ENCODE data around the gene EEIG1.
"Not testable (repeated sequence)": the region's sequence is repeated elsewhere in the genome, so short reads cannot be mapped to it uniquely, and the experiment has no call there.

The EEIG1 gene

DNA sequence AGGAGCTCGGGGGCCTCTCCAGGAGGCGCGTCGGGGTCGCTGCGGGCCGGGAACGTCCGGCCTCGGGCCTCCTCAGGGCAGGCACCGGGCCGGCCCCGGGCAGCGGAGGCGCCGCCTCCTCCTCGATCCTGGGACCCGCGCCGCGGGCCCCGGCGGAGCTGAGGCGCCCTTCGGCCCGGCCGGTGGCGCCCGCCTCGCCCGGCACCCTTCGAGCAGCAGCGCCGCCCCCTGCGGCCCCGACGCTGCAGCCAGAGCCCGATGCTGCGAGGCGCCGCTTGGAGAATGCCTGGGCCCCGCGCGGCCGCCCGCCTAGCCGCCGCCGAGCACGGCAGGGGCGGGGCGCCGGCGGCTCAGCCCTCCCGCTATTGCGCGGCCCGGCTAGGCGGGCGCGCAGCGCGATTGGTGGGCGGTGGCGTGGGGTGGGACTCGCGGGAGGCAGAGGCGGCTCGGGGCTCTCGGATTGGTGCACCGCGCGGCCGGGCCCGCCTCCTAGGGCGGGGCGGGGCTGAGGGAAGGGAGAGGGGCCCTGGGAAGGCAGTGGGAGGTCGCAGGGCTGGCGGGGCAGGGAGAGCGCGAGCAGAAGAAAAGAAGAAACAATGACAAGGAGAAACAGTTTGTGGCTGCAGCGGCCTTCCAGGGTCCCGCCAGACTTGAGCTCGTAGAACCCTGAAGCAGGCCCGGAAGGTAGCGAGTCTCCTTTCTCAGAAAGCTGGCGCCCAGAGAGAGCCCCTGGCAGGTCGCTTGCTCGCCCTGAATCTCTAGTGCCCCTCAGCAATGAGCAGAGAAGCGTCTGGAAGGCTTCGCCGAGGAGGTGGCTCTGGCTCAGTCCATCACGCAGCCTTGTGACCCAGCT, at the start of gene EEIG1:
TSS of gene EEIG1 (minus strand) at position 284 of the 853 bp plus-strand sequence. CDS start 852 bp downstream, outside the sequence.
- H3K27ac Mint-ChIP-seq = peak within 1 kb of the TSS; percentile 97

DNA sequence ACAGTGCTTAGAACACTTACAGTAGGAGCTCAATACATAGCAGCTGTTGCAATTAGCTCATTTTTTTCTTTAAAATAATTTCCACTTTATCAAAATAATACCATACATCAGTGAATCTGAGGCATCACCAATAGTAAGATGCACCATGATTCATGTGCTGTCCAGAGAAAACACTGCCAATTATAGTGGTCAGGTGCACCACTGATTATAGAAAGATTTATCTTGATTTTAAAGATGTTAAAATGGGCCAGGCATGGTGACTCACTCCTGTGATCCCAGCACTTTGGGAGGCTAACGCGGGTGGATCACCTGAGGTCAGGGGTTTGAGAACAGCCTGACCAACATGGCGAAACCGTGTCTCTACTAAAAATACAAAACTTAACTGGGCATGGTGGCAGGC, 46.9 kb upstream of the EEIG1 start:
- DNase-seq (no peak), ATAC-seq (replicated peaks) (no peak)
- Mint-ChIP-seq H3K4me3 (no peak overlapping the region), H3K27me3 (no peaks in the 10 kb centered on the region), H3K27ac (peak overlapping the region; percentile 31), H3K36me3 (no peaks in the 10 kb centered on the region), H3K9me3 (no peaks in the 10 kb centered on the region), H3K4me1 (peaks cover 36 to 72% of the 10 kb centered on the region in 2 donors)

More for the DNA sequence above, at the start of gene EEIG1:
- peak; percentile 94 for DNase-seq
- peak; percentile 85 to 90 for ATAC-seq (replicated peaks)
- Mint-ChIP-seq H3K4me1 (peaks cover 46 to 79% of the 10 kb centered on the region in 2 donors), H3K27me3 (no peaks in the 10 kb centered on the region), H3K36me3 (peaks cover 0 to 6% of the 10 kb centered on the region in 2 donors), H3K4me3 (peak within 1 kb of the TSS; percentile 94 to 95), H3K9me3 (no peaks in the 10 kb centered on the region)

DNA sequence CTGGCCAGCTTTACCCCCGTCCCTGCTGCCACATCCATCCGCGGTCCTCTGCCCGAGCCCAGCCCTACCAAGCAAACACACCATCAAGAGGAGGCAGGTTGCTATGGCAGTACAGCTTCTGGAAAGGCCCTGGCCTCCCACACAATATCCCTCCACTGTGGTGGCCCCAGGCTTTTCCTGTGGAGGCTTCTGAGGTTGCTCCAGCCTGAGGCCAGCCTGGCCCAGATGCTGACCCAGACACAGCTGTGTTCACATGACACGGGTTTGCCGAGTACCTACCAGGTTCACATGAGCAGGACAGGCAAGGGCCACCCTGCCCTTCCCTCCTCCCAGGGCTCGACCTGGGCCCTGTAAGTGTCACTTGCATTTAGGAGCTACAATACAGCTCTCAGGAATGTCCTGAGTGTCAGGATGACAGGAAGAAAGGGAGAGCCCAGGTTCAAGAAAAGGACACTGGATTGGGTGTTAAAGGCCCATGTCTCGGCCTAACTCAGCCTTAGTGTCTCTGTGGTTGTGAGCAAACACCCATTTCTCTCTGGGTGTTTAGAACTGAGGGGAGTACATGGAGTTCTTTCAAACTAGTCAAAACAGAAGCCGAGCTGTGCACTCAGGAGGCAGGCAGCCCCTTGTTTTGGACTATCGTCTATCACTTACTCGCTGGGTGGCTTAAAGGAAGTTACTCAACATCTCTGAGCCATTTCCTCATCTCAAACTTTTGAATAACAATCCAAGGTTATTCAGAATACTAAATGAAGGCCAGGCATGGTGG, 46.2 kb upstream of the EEIG1 start:
- H3K4me1 Mint-ChIP-seq = peaks cover 39 to 71% of the 10 kb centered on the region in 2 donors
- no peaks in the 10 kb centered on the region for H3K27me3 Mint-ChIP-seq
- peak overlapping the region; percentile 94 for H3K27ac Mint-ChIP-seq
- ATAC-seq (replicated peaks) (peak; percentile 19 to 41), DNase-seq (peak; percentile 34)
- H3K36me3 Mint-ChIP-seq = no peaks in the 10 kb centered on the region
- H3K4me3 Mint-ChIP-seq = peak overlapping the region; percentile 33 to 67
- no peaks in the 10 kb centered on the region for H3K9me3 Mint-ChIP-seq

DNA sequence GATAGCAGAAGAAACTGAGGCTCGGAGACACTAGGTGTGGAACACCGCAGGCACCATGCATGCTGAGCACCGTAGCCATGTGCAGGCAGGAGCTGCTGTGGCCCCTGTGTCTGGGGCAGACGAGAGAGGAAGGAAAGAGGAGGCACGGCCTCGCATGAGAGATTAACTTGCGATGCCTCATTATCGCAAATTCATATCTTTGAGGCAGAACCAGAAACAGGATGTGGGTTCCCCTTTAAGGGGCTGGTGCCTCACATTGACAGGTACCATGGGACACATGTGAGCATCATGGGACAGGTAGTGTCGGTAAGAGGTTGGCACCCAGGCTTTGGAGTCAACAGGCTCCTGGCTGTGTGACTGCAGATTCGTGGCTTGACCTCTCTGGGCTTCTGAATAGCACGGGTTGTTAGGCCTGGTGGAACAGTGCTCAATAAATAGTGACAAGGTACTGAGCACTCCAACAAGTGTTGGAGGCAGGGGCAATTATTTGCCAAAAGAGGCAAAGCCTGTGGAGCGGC, 45.5 kb upstream of the EEIG1 start:
- DNase-seq = peak; percentile 74
- Mint-ChIP-seq H3K9me3 (no peaks in the 10 kb centered on the region), H3K4me1 (peaks cover 39 to 66% of the 10 kb centered on the region in 2 donors), H3K36me3 (no peaks in the 10 kb centered on the region), H3K27me3 (no peaks in the 10 kb centered on the region), H3K27ac (peak overlapping the region; percentile 94), H3K4me3 (peak overlapping the region; percentile 33 to 67)
- peak; percentile 82 to 87 for ATAC-seq (replicated peaks)

DNA sequence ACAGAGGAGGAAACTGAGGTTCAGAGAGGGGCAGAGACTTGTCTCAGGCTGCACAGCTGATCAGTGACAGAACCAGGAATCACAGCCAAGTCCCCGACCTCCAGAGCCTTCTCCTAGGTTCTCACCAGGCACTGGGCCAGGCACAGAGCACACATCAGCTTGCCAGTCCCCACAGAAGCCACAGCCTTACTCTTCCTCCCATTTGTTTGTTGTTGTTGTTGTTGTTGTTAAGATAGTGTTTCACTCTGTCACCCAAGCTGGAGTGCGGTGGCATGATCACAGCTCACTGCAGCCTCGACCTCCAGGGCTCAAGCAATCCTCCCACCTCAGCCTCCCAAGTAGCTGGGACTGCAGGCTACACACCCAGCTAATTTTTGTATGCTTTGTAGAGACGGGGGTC, 44.9 kb upstream of the EEIG1 start:
- H3K27ac Mint-ChIP-seq = peak overlapping the region; percentile 94
- peak overlapping the region; percentile 52 to 67 for H3K4me3 Mint-ChIP-seq
- no peaks in the 10 kb centered on the region for H3K27me3 Mint-ChIP-seq
- DNase-seq = no peak
- peaks cover 41 to 66% of the 10 kb centered on the region in 2 donors for H3K4me1 Mint-ChIP-seq
- H3K9me3 Mint-ChIP-seq = no peaks in the 10 kb centered on the region
- ATAC-seq (replicated peaks) = no peak
- H3K36me3 Mint-ChIP-seq = no peaks in the 10 kb centered on the region

DNA sequence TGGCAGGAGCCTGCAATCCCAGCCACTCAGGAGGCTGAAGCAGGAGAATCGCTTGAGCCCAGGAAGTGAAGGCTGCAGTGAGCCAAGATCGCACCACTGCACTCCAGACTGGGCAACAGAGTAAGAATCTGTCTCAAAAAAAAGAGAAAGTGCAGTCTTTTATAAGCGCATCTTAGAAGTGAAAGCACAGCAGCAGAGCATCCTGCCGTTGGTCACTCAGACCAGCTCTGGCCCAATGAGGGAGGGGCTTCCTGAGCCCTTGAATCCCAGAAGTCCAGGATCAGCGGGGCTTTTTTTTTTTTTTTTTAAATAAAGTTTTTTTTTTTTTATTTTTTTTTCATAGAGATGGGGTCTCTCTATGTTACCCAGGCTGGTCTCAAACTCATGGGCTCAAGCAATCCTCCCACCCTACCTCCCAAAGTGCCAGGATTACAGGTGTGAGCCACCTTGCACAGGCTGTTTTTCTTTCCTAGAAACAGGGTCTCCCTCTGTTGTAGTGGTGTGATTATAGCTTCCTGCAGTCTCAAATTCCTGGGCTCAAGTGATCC, 44.0 kb upstream of the EEIG1 start:
- ATAC-seq (replicated peaks) (no peak), DNase-seq (no peak)
- H3K27ac Mint-ChIP-seq = no peak overlapping the region
- H3K36me3 Mint-ChIP-seq = no peaks in the 10 kb centered on the region
- no peak overlapping the region for H3K4me3 Mint-ChIP-seq
- no peaks in the 10 kb centered on the region for H3K9me3 Mint-ChIP-seq
- peaks cover 40 to 67% of the 10 kb centered on the region in 2 donors for H3K4me1 Mint-ChIP-seq
- H3K27me3 Mint-ChIP-seq = no peaks in the 10 kb centered on the region

DNA sequence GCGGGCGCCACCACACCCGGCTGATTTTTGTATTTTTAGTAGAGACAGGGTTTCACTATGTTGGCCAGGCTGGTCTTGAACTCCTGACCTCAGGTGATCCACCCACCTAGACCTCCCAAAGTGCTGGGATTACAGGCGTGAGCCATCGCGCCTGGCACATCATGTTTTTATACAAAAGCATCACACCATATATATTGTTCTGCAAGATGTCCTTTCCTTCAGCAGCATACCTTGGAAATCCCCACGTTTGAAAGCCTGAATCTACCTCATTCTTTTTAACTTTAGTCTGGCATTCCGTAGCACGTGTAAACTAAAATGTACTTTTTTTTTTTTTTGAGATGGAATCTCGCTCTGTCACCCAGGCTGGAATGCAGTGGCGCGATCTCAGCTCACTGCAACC, 42.9 kb upstream of the EEIG1 start:
- not testable (repeated sequence) for ATAC-seq (replicated peaks)
- H3K27ac Mint-ChIP-seq = peak overlapping the region; percentile 75

DNA sequence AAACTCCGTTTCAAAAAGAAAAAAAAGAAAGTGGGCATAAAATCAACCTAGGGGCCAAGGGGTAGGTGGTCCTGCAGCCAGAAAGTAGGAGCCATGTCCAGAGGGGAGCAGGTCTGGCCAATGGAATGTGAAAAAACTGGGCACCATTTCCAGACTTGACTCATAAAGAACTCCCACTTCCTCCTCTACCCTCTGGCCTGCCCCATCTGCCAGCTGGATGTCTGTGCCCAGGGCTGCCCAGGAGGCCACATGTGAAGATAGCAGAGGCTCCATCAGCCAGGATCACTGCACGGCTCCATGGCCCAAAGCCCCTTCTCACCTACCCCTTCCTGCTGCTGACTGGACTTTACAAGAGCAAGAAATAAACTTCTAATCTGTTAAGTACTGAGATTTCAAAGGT, 42.1 kb upstream of the EEIG1 start:
- Mint-ChIP-seq H3K4me3 (no peak overlapping the region), H3K4me1 (peaks cover 35 to 55% of the 10 kb centered on the region in 2 donors), H3K27me3 (no peaks in the 10 kb centered on the region), H3K9me3 (no peaks in the 10 kb centered on the region), H3K36me3 (no peaks in the 10 kb centered on the region), H3K27ac (no peak overlapping the region)
- ATAC-seq (replicated peaks) (no peak), DNase-seq (no peak)

More for the DNA sequence above, 42.9 kb upstream of the EEIG1 start:
- H3K27me3 Mint-ChIP-seq, H3K9me3 Mint-ChIP-seq, H3K4me3 Mint-ChIP-seq, H3K36me3 Mint-ChIP-seq, DNase-seq: not testable (repeated sequence)
- peaks cover 37 to 63% of the 10 kb centered on the region in 2 donors for H3K4me1 Mint-ChIP-seq

DNA sequence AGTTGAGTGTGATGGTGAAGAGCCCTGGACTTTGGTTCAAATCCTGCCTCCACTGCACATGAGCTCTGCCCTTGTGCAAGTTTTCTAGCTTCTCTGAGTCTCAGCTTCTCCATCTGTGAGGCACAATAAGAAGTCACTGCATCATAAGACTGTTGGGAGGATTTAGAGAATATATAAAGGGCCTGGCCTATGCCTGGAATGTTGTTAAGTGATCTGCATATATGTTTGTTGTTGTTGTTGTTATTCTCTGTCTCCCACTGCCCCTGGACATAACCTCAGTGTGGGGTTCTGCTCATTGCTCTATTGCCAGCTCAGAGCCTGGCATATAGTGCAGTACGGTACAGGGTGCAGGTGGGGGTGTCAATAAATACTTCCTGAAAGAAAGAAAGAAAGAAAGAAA, 40.3 kb upstream of the EEIG1 start:
- peaks cover 24 to 40% of the 10 kb centered on the region in 2 donors for H3K4me1 Mint-ChIP-seq
- H3K4me3 Mint-ChIP-seq = no peak overlapping the region
- DNase-seq (no peak), ATAC-seq (replicated peaks) (no peak)
- peak overlapping the region; percentile 11 for H3K27ac Mint-ChIP-seq
- no peaks in the 10 kb centered on the region for H3K27me3 Mint-ChIP-seq
- H3K36me3 Mint-ChIP-seq = no peaks in the 10 kb centered on the region
- no peaks in the 10 kb centered on the region for H3K9me3 Mint-ChIP-seq

DNA sequence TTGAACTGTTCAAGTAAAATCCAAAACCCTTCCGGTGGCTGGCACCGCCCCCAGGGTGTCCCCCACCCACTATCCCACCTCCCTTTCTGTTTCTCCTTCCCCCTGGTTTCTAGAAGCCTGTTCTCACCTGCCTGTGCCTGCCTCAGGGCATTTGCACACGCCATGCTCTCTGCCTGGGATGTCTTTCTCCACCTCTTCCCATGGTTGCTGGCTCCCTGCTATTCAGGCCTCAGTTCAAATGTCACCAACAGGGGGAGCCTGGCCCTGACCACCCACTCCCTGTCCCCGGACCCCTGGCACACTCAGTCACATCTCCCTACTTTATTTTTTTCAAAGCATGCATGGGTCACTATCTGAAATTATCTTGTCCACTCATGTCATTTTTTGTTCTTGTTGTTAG, 39.9 kb upstream of the EEIG1 start:
- Mint-ChIP-seq H3K27me3 (no peaks in the 10 kb centered on the region), H3K4me3 (no peak overlapping the region), H3K9me3 (no peaks in the 10 kb centered on the region), H3K4me1 (peaks cover 20 to 36% of the 10 kb centered on the region in 2 donors), H3K27ac (peak overlapping the region; percentile 11), H3K36me3 (no peaks in the 10 kb centered on the region)
- ATAC-seq (replicated peaks) = no peak
- DNase-seq = no peak

DNA sequence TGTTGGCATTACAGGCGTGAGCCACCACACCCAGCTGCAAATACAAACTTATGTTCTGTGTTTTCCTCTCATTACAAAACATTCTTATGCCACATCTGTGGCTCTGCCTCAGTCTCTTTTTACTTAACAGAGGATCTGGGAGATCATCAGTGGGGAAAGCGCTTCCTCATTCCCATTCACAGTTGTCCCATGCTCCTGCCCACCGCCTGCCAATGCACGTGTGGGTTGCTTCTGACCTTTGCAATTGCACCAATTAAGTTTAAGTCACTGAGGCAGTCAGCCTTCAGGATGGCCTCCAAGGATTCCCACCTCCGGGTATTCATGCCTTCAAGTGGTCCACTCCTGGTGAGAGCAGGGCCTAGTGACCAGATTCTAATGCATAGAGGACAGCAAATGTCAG, 34.9 kb upstream of the EEIG1 start:
- Mint-ChIP-seq H3K27ac (no peak overlapping the region), H3K36me3 (no peaks in the 10 kb centered on the region), H3K4me3 (no peak overlapping the region), H3K27me3 (no peaks in the 10 kb centered on the region), H3K4me1 (peaks cover 12 to 19% of the 10 kb centered on the region in 2 donors), H3K9me3 (no peaks in the 10 kb centered on the region)
- no peak for ATAC-seq (replicated peaks)
- DNase-seq = no peak

DNA sequence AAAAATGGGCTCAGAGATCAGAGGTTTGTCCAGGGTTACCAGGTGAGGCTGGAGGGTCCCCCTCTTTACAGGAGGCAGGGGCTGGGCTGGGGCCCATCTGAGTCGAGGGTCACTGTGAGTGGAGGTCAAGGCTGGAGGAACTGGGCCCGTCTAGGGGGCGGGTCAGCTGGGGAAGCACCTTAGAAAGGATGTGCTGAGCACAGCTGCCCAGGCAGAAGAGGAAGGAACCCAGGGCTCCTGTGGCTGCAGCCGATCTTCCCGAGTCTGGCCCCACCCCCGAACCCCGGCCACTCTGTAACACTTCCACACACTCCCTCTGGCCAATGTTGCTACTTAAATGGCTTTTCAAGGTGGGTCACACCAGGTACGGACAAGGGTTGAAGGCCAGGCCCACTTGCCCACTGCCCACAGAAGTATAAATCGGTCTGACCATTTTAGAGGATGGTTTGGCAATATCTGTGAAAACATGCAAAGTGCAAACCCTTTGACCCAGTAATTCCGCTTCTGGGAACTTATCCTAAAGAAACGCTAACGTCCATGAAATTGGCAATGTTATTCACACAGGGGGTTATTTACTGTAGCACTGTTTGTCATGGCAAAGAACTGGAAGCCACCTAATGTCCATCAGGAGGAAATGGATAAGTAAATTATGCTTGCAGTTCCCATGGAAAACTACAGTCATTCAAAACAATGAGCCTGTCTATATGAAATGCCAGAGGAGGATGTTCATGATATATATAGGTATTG, 30.5 kb upstream of the EEIG1 start:
- Mint-ChIP-seq H3K4me1 (peaks cover 33 to 57% of the 10 kb centered on the region in 2 donors), H3K27ac (peak overlapping the region; percentile 90), H3K4me3 (peak overlapping the region in 1 of 2 donors; percentile 46), H3K36me3 (peaks cover 3 to 4% of the 10 kb centered on the region in 2 donors), H3K27me3 (no peaks in the 10 kb centered on the region), H3K9me3 (peaks cover 3 to 4% of the 10 kb centered on the region in 2 donors)
- DNase-seq (no peak), ATAC-seq (replicated peaks) (no peak)

DNA sequence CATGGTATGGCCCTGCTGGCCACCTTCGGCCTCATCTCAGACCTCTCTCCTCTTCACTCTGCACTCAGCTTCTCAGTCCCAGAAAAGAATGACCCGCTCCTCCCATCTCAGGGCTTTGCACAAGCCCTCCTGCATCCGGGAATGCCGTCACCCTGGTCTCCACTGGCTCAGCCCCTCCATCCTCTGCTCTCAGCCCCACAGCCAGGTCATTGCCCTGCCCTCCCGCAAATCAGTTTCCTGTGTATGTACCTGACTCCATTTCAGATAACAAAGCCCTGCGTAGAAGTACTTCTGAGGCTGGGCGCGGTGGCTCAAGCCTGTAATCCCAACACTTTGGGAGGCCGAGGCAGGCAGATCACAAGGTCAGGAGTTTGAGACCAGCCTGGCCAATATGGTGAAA, 28.9 kb upstream of the EEIG1 start:
- no peak for ATAC-seq (replicated peaks)
- Mint-ChIP-seq H3K27ac (peak overlapping the region; percentile 72), H3K27me3 (no peaks in the 10 kb centered on the region), H3K4me1 (peaks cover 36 to 62% of the 10 kb centered on the region in 2 donors), H3K4me3 (no peak overlapping the region), H3K36me3 (peaks cover 3 to 4% of the 10 kb centered on the region in 2 donors), H3K9me3 (peaks cover 3 to 4% of the 10 kb centered on the region in 2 donors)
- DNase-seq = no peak

Measured in stimulated activated naive B cell treated with anti-CD40 and anti-IgM and Interleukin-4, amounts not matched to agents 10 μg/mL and 1 μg/mL and 100 μg/mL, for 72 hours (primary cell).